ENCODE measurements around the gene UPP2.
A peak's percentile ranks its signal among the peaks of the same experiment; 100 is the strongest.

Gene UPP2

GRCh38 chr2:158120664-158121641 is 19.3 kb downstream of the UPP2 start:
- Histone ChIP-seq H3K27ac (ENCODE audit: poor library complexity, severe bottlenecking) (no peak overlapping the region), H3K27me3 (ENCODE audit: insufficient read depth, poor library complexity, severe bottlenecking) (no peaks in the 10 kb centered on the region), H3K9me3 (ENCODE audit: severe bottlenecking) (no peaks in the 10 kb centered on the region), H3K36me3 (ENCODE audit: low read depth) (no peaks in the 10 kb centered on the region), H3K4me1 (ENCODE audit: insufficient read depth, poor library complexity, severe bottlenecking) (no peaks in the 10 kb centered on the region), H3K4me3 (ENCODE audit: severe bottlenecking) (no peak overlapping the region)
- ATAC-seq (ENCODE audit: low read depth) (no peak), DNase-seq (ENCODE audit: low spot score) (no peak)
- TF ChIP-seq CTCF (IDR thresholded peaks at IDR 0.05; ENCODE audit: poor library complexity, severe bottlenecking): no peak

GRCh38 chr2:158124896-158125295 is 23.2 kb downstream of the UPP2 start:
- no peak for ATAC-seq (ENCODE audit: low read depth)
- Histone ChIP-seq H3K9me3 (ENCODE audit: severe bottlenecking) (no peaks in the 10 kb centered on the region), H3K4me3 (ENCODE audit: severe bottlenecking) (no peak overlapping the region), H3K4me1 (ENCODE audit: insufficient read depth, poor library complexity, severe bottlenecking) (no peaks in the 10 kb centered on the region), H3K27me3 (ENCODE audit: insufficient read depth, poor library complexity, severe bottlenecking) (no peaks in the 10 kb centered on the region), H3K27ac (ENCODE audit: poor library complexity, severe bottlenecking) (no peak overlapping the region), H3K36me3 (ENCODE audit: low read depth) (no peaks in the 10 kb centered on the region)
- TF ChIP-seq CTCF (IDR thresholded peaks at IDR 0.05; ENCODE audit: poor library complexity, severe bottlenecking): no peak
- DNase-seq (ENCODE audit: low spot score): no peak

GRCh38 chr2:158125756-158126498 is 24.3 kb downstream of the UPP2 start:
- Histone ChIP-seq H3K9me3 (ENCODE audit: severe bottlenecking) (no peaks in the 10 kb centered on the region), H3K4me1 (ENCODE audit: insufficient read depth, poor library complexity, severe bottlenecking) (no peaks in the 10 kb centered on the region), H3K36me3 (ENCODE audit: low read depth) (no peaks in the 10 kb centered on the region), H3K27me3 (ENCODE audit: insufficient read depth, poor library complexity, severe bottlenecking) (no peaks in the 10 kb centered on the region), H3K27ac (ENCODE audit: poor library complexity, severe bottlenecking) (no peak overlapping the region), H3K4me3 (ENCODE audit: severe bottlenecking) (no peak overlapping the region)
- DNase-seq (ENCODE audit: low spot score): no peak
- 0 out of 3 replicates have a peak, but pooled peaks have one; percentile 27 for ATAC-seq (ENCODE audit: low read depth)
- no peak for TF ChIP-seq CTCF (IDR thresholded peaks at IDR 0.05; ENCODE audit: poor library complexity, severe bottlenecking)

- H3K9me3 ChIP-seq (ENCODE audit: severe bottlenecking): no peaks in the 10 kb centered on the region
- no peak for ATAC-seq (ENCODE audit: low read depth)
- no peaks in the 10 kb centered on the region for H3K4me1 ChIP-seq (ENCODE audit: insufficient read depth, poor library complexity, severe bottlenecking)
- DNase-seq (ENCODE audit: low spot score): no peak
- H3K27me3 ChIP-seq (ENCODE audit: insufficient read depth, poor library complexity, severe bottlenecking): peaks cover 6% of the 10 kb centered on the region
- H3K4me3 ChIP-seq (ENCODE audit: severe bottlenecking): no peak overlapping the region
- no peak overlapping the region for H3K27ac ChIP-seq (ENCODE audit: poor library complexity, severe bottlenecking)
- H3K36me3 ChIP-seq (ENCODE audit: low read depth): no peaks in the 10 kb centered on the region
- TF ChIP-seq CTCF (IDR thresholded peaks at IDR 0.05; ENCODE audit: poor library complexity, severe bottlenecking): no peak
Measured at GRCh38 chr2:158127380-158127804, 25.7 kb downstream of the UPP2 start.

Measured in RWPE2 (cell line).